ENCODE measurements around the gene PDHX. TPM values are rescaled to one million over a fixed set of nuclear protein-coding genes. Genes with fewer than 3 reads are reported as not detected.

PDHX gene
- total RNA-seq, 6 experiments from 2014 or later, result 21.3 to 31.3 (median 28.8) TPM

DNA sequence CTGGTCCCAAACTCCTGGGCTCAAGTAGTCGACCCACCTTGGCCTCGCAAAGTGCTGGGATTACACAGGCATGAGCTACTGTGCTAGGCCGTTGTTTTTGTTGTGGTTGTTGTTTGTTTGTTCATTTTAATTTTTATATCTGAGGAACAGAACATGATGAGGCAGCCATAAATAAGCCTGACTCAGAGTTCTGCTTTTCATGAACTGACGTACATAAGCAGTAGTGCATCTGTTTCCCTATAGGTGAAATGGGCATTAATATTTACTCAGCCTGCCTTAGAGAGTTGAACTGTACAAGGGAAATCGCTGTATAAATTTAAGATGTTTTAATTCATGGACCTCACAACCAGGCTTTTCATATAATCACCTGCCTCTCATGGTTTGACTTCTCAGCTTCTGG, 80.5 kb downstream of the PDHX start:
- no peaks in the 10 kb centered on the region for H3K9me3 ChIP-seq
- no peaks in the 10 kb centered on the region for H3K27me3 ChIP-seq
- intact Hi-C loops (cut with DNase I), result no loop called here
- no peak for TF ChIP-seq POLR2A (IDR thresholded peaks at IDR 0.05)
- TF ChIP-seq, protein P1, sequence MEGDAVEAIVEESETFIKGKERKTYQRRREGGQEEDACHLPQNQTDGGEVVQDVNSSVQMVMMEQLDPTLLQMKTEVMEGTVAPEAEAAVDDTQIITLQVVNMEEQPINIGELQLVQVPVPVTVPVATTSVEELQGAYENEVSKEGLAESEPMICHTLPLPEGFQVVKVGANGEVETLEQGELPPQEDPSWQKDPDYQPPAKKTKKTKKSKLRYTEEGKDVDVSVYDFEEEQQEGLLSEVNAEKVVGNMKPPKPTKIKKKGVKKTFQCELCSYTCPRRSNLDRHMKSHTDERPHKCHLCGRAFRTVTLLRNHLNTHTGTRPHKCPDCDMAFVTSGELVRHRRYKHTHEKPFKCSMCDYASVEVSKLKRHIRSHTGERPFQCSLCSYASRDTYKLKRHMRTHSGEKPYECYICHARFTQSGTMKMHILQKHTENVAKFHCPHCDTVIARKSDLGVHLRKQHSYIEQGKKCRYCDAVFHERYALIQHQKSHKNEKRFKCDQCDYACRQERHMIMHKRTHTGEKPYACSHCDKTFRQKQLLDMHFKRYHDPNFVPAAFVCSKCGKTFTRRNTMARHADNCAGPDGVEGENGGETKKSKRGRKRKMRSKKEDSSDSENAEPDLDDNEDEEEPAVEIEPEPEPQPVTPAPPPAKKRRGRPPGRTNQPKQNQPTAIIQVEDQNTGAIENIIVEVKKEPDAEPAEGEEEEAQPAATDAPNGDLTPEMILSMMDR (IDR thresholded peaks at IDR 0.05), result no peak
- no peak overlapping the region for H3K4me3 ChIP-seq
- peak in 2 of 4 donors; percentile 23 to 33 for ATAC-seq
- H3K27ac ChIP-seq, result no peak overlapping the region
- 83% methylated on average over 5 of the region's 5 CpGs for WGBS (ENCODE audit: insufficient coverage, low coverage, low lambda C conversion rate, missing lambda C conversion rate)
- H3K36me3 ChIP-seq, result peaks cover 0 to 5% (median 2%) of the 10 kb centered on the region in 4 donors
- no peak for DNase-seq
- H3K4me1 ChIP-seq, result no peaks in the 10 kb centered on the region

DNA sequence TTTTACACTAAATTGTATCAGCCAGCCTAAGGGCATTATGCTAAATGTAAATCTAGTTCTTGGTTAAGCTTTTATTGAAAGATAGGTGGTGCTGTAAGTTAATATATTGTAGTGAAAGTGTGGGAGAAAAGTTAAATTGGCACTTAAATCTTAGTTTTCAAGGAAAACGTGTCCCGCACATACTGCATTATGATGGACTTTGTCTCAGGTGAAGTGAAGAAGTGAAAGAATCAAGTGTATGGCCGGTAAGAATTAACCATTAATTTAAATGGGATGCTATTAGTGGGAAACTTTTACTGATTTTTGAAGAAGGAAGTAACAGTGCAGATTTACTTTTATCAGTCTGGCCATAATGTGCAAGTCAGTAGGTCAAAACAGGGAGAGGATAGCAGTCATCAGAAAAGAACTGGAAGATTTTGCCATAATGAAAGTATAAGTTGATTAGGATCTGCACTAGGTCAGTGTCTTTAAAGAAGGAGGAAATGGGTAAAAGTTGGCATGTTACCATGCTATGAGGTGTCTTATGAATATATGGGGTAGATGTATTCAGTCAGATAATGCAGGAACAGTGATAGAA, 81.6 kb downstream of the PDHX start:
- Histone ChIP-seq H3K4me3 (no peak overlapping the region), H3K4me1 (no peaks in the 10 kb centered on the region), H3K9me3 (no peaks in the 10 kb centered on the region), H3K27ac (no peak overlapping the region), H3K27me3 (no peaks in the 10 kb centered on the region), H3K36me3 (peaks cover 0 to 2% (median 0%) of the 10 kb centered on the region in 4 donors)
- no peak for TF ChIP-seq POLR2A (IDR thresholded peaks at IDR 0.05)
- TF ChIP-seq, protein P1 (IDR thresholded peaks at IDR 0.05), result peak; percentile 27 to 51 (median 46)
- WGBS (ENCODE audit: insufficient coverage, low coverage, low lambda C conversion rate, missing lambda C conversion rate), result 45% methylated on average over 3 of the region's 3 CpGs
- intact Hi-C loops (cut with DNase I), result no loop called here
- DNase-seq, result no peak
- ATAC-seq, result peak in 2 of 4 donors; percentile 53 to 57

DNA sequence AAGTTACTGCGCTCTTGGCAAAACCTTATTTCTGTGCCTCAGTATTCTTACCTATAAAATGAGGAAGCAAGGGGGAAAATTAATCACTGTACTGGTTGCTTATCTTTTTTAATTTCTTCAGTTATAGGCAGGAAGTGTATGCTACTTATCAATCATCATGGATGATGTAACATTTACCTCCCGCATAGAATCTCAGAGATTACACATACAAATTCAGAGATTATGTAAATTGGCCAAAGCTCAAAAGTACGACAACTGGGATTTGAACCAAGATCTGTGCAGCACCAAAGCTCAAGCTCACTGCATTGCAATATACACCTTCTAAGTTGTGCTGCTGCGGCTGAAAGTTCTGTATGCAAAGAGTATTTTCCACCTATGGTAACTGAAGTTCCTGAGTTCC, 83.0 kb downstream of the PDHX start:
- no peaks in the 10 kb centered on the region for H3K4me1 ChIP-seq
- H3K4me3 ChIP-seq, result no peak overlapping the region
- no peaks in the 10 kb centered on the region for H3K36me3 ChIP-seq
- H3K9me3 ChIP-seq, result no peaks in the 10 kb centered on the region
- no peak overlapping the region for H3K27ac ChIP-seq
- TF ChIP-seq, protein P1 (IDR thresholded peaks at IDR 0.05), result no peak
- no peak for TF ChIP-seq POLR2A (IDR thresholded peaks at IDR 0.05)
- WGBS (ENCODE audit: insufficient coverage, low coverage, low lambda C conversion rate, missing lambda C conversion rate), result 46% methylated on average over 4 of the region's 4 CpGs
- intact Hi-C loops (cut with DNase I), result no loop called here
- no peaks in the 10 kb centered on the region for H3K27me3 ChIP-seq
- ATAC-seq (peak in 3 of 4 donors; percentile 50 to 71 (median 61)), DNase-seq (no peak)

DNA sequence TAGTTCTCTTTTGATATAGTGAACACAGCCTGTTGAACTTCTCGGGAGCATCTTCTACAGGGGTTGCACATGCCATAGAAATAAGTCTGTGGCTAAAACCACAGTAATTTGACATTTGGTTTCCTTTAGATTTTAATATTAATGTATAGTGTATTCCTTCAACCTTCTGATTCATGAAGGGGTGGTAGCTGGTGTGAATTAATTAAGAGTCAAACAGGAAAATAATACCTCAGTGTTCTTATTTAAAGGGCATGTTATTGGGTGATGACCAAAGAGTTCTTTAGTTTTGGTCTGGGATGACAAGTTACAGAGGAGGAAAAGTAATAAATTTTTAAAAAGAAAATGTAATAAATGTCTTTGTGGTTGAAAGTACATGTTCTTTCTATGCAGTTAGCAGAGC, 86.8 kb downstream of the PDHX start:
- DNase-seq, result no peak
- intact Hi-C loops (cut with DNase I), result no loop called here
- ATAC-seq, result no peak
- Histone ChIP-seq H3K9me3 (no peaks in the 10 kb centered on the region), H3K36me3 (no peaks in the 10 kb centered on the region), H3K27me3 (no peaks in the 10 kb centered on the region), H3K27ac (no peak overlapping the region), H3K4me1 (peaks cover 0 to 13% (median 0%) of the 10 kb centered on the region in 4 donors), H3K4me3 (no peak overlapping the region)
- TF ChIP-seq, protein P1 (IDR thresholded peaks at IDR 0.05), result no peak
- no peak for TF ChIP-seq POLR2A (IDR thresholded peaks at IDR 0.05)
- WGBS (ENCODE audit: insufficient coverage, low coverage, low lambda C conversion rate, missing lambda C conversion rate), result 0% methylated on average over 1 of the region's 1 CpG

Data from right lobe of liver (tissue), 6 donors.